CD4-positive, alpha-beta T cell treated with Interleukin-12 subunit alpha and Interleukin-12 subunit beta, for 1 hour (primary cell): ENCODE results near the gene TNFSF11.
"Not testable (repeated sequence)": the region's sequence is repeated elsewhere in the genome, so short reads cannot be mapped to it uniquely, and the experiment has no call there.

Experiments used
- DNase-seq: peaks from one replicate; pipeline ENCODE4 v3.0.0-alpha.2; 2020

Gene TNFSF11, protein sequence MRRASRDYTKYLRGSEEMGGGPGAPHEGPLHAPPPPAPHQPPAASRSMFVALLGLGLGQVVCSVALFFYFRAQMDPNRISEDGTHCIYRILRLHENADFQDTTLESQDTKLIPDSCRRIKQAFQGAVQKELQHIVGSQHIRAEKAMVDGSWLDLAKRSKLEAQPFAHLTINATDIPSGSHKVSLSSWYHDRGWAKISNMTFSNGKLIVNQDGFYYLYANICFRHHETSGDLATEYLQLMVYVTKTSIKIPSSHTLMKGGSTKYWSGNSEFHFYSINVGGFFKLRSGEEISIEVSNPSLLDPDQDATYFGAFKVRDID

DNA sequence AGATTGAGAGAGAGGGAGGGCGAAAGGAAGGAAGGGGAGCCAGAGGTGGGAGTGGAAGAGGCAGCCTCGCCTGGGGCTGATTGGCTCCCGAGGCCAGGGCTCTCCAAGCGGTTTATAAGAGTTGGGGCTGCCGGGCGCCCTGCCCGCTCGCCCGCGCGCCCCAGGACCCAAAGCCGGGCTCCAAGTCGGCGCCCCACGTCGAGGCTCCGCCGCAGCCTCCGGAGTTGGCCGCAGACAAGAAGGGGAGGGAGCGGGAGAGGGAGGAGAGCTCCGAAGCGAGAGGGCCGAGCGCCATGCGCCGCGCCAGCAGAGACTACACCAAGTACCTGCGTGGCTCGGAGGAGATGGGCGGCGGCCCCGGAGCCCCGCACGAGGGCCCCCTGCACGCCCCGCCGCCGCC lies at the start of gene TNFSF11:
TNFSF11 (plus strand) TSS at position 142 of the 400 bp plus-strand sequence; CDS start at position 294, 152 bp downstream.
- DNase-seq, result no peak

DNA sequence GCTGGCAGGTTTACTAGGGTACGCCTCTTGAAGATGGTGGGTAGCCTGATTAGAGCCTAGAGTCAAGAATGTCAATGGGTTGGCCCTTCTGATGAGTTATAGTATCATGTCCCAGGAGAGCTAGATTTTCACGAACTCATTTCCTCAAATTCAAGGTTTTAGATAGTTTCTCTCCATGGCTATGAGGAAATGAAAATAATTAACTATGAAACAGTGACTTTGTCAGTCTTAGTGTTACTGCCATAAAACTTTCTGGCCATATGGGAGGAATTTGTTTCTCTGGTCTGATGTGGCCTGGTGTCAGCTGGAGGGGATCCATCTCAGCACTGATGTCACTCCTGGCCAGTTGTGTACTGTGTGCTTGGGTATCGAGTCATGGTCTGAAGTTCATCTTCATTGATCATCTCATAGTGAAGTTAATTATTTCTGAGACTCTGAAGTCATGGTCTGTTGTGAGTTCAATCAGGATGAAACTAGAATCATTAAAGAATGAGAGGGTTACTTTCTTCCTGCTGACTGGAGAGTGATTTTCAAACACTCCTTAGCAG lies 49.4 kb upstream of the TNFSF11 start:
- no peak for DNase-seq

DNA sequence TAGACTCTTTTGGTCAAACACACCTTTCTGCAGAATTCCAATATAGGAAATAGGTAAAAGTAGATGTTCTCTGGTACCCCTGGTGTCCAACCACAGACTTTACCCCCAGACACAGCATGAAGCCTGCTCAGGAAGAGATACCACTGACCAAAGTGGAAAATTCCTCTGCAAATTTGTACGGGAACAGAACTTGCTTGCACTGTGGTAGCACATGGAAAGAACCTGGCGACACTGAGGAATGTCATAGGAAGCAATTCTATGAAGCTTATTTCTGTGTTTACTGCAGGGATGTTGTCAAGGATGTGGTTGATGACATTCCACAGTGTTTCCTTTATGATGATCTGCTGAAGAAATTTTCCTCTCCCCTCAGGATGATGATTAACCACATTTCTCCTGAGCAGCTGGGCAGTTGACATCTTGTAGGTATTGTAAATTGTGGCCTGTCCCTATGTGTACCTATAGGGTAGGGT lies 48.9 kb upstream of the TNFSF11 start:
- DNase-seq, result no peak

DNA sequence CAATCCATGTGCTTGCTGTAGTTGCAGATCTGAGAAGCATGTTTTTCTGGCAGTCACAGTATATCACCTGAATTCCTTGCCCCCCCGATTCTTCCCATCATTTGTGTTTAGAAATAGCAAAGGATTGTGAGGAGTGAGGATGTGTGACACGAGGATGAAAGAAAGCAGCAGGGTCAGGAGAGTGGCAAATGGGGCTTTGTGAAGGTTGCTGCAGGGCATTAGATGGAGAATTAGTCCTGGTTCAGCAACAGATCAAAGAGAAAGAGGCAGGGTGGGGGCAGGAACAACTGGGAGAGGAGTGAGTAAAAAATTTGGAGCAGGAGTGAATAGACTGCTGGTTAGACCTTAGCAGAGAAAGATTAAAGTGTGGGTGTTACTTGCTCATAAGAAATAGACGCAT lies 47.7 kb upstream of the TNFSF11 start:
- DNase-seq, result no peak

DNA sequence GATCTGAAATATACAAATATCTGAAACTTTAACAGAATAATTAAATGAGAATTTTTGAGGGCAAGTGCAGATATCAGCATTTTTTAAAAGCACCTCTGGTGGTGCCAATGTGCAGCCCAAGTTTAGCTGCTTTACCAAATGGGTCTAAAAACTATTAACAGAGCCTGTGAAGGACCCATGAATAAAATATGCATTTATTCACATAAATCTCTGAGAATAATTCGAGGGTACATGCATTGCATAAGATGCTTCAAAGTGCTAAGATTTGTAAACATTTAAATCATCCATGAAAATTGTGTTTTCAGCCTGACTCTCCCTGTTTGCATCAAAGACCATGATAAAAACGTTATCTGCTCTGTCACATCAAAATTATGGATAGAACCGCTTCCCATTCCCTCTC lies 47.1 kb upstream of the TNFSF11 start:
- no peak for DNase-seq

DNA sequence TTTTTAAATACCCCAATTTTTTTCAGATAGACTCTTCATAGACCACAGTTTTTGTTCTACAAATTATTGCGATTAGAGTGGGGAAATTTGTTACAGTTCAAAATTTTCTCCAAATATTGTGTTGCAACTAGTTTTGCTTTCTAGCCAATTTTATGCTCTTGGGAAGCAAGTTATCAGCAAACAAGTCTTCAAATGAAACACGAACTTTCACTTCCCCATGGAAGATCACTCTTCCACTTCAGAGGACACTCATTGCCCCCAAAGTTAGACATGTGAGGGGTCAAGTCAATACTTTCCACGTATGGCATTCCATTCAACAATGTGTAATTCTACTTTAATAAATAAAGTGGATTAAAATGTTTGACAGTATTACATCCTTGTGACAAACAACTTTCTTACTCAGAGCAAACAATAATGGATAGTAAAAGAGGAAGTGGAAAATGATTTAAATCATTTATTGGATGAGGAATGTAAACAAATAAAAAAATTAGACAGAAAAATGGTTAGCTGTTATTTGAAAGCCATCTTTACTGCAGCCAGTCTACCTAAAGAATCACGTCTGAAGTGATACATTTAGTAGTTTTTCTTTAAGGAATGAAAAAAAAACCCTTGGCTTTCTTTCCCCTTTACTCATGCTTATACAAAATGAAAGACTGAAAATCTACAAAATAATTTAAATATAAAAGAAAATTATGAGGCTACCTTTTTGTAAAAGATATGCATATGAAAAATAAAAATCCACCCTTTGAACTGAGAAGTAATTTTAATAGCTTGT lies 41.2 kb upstream of the TNFSF11 start:
- DNase-seq, result no peak

DNA sequence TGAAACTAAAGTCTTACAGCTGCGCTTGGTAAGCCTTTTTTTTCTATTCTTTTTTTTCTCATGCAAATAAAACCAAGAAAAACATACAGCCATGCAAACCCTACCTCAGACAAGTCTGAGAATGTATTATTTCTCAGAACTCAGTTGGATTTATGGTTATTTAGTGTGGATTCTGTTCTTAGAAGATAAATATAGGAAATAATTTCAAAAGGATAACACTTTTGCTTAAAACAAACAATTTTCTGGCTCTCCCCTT lies 40.7 kb upstream of the TNFSF11 start:
- DNase-seq, result no peak

DNA sequence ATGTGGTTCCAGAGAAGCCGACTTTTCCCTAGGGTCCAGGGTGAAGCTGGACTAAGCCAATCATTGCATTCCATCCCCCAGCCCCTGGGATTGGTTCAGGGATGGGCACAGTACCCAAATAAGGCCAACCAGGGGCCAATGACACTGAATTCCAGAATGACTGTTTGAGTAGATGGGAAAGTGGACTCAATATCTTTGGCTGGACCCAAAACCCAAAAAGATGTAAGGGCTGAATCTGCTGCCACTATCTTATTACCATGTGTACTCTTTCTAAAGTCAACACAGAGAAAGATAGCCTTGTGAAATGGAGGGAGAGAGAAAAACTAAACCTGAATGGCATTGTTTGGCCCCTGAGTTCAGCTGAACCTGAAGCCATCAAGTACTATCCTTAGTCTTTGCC lies 39.2 kb upstream of the TNFSF11 start:
- no peak for DNase-seq

DNA sequence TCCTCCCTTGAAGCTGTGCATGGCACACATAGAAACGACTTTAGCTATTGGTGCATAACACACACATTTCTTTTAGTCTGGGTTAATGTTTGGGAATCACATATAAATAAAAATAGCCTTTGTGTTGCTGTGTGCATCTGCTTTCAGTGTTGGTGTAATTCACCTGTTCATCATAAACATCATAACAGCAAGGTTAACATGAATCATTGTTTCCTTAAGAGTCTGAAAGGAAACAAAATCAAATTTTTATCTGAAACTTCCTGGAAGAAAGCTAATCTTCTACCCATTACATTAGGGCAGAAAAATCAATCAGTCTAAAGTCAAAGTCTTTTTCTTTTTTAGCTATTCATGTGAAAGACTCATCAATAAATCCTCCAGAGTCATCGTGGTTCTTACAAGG lies 35.0 kb upstream of the TNFSF11 start:
- no peak for DNase-seq

DNA sequence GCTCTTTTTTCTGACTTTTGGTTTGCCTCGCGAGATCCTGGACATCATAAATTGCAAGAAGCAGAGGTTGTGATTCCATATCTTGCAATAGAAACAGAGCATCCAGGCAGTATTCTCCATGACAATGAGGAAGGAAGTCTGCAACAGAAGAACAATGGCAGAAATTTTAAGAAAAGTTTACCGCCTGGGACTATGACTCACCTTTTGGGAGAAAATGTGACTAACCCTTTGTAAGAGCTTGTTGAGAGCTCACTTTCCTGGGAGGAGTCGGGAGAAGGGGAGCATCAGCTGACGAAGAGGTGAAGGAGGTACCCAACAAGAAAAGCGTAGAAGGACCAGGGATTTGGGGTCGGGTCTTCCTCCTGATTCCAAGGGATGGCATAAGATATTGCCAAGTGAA lies 34.3 kb upstream of the TNFSF11 start:
- DNase-seq, result no peak

DNA sequence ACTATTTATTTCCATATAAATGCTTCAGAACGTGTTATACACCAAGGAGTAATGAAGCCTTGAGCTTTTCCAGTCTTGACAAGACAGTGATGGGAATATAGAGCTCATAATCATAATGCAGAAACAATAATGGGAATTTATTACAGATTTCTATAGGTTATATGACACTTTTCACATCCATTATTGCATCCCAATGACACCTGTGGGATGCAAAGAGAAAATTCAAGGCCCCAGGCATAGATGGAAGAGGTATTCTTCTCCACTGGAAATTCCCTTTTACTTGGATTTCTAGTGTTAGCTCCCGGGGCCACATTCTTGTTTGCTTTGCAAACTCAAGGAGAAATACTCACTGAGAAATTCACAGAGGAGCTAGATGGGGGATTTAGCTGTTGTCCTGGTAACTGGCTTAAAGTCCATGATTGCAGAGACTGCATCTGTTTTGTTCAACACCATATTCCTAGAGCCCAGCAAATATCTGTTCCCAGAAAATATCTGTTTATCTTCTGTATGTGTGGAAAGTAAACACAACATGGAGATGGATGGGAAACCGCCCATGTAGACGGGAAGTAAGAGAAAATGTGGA lies 30.6 kb upstream of the TNFSF11 start:
- no peak for DNase-seq

DNA sequence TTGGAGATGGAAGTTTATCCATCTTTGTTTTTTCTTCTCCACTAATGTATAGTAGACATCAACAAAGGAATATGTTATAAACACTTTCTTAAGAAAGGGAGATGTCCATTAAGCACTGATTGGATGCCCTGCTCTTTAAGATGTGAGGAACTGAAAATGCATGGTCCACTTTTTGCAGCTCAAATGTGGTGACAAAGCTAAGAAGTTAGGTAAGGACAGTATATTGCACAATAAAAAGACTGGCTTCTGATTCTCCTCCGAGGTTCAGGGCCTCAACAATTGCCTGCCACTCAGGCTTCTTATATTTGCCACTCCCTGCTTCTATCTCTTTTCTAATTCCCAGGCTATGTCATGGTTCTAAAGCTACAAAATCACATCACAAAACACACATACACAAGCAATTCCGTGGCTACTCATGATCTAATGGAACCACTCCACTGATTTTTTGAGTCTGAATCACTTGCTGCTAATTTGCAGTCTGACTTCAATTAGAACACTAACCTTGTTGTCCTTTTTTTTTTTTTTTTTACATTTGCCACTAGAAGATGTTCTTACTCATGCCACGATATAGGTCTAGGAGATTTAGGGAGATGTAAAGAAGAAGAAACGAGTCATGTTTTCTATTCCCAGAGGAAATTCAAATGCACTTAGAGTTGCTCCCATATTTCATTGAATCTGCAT lies 29.6 kb upstream of the TNFSF11 start:
- DNase-seq, result peak; percentile 2

DNA sequence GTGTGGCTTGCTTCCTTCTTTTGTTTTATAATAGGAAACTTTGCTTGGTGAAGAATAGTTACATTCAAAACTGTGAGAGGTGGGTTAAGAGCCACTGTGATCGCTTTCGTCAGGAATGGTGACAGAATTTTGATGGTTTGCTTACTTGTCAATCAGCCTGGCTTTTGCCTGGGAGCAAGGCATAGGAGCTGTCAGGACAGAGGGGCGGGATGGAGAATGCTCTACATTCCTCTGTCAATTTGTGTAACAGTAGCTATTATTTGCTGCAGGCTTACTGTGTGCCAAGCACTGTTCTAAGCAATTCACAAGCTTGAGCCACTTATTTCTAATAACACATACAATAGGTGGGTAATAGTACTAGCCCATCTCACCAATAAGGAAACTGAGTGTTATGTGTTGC lies 28.1 kb upstream of the TNFSF11 start:
- DNase-seq, result no peak

DNA sequence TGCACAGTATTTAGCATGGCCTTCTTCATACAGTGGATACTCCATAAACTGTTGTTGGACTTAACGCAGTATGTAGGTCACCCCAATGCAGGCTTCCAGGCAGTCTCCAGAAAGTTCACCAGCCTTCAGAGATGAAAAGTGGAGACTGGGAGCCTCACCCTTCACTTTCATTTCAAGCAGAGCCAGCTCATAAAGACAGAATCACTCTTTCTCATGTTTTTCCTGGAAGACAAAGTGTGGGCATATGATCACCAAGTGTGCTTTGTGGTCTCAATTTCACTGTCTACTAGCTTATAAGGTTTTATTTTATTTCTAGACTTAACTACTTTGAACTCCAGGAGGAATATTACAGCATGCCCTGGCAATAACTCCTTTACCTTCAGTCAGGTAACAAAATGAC lies 26.3 kb upstream of the TNFSF11 start:
- no peak for DNase-seq

DNA sequence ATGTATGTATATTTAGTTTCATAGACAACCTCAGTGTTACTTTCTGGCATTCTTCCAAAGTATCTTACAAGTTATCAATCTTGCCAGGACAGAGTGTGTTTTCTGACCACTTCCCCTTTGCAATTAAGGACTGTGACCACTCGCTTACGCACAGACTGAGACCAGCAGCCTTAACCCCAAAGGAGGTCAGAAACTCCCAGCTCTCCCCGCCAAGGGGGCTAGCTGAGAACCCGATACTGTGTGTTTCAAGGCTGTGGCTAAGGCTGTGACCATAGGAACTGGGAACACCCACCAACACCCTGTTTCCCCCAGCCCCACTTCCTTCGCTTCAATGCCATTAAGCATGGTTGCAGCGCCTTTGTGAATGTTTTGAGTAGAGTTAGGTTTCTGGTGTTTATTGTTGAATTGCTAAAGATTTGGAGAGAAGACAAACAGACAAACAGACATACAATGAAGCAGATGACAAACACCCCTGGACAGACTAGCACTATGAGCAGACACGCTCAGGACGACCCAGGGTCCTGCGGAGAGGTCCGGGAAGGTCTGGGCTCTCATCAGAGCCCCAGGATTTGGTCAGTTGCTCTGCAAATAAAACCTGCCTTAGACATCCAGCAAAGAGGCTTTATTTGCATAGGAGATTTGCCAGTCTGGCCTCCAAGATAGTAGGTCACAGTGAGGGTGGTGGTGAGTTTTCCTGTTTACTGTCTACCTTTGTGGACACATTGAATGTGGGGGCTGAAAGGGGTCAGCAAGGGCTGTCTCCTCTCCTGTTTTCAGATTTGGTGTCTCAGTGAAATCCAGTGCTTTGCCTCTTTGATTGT lies 25.0 kb upstream of the TNFSF11 start:
- peak; percentile 8 for DNase-seq

DNA sequence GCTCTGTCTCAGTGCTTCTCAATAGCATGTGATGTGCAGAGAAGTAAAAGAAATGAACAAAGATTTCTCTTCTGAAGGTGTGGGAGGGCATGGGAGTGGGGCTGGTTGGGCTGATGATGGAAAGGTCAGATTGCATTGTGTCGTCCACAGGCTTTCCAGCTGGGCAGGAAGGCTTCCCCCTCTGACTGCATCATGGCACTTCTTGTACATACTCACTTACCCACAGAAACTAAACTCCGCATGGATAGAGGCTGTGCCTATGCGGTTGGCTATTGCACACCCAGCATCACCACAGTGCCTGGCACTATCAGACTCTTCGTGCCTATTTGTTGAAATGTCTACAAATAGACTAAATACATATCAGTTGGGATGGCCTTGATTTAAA lies 24.4 kb upstream of the TNFSF11 start:
- no peak for DNase-seq

DNA sequence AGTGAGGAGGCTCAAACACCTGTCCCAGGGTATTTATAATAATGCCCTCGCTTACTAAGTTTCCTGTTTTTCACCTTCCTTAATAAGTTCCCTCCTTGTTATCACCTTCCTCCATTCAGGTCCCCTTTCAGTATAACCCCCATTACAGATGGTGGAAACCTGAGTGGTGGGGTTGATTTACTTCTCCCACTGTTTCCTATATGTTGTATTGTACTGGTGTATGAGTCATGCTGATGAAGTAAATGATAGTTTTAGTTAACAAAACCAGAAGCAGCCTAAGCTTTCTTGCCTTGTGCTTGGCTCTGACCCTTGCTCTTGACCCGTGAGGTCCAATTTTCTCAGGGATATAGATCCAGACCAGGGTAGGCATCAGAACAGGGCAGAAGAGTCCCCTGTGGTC lies 22.3 kb upstream of the TNFSF11 start:
- DNase-seq, result no peak

DNA sequence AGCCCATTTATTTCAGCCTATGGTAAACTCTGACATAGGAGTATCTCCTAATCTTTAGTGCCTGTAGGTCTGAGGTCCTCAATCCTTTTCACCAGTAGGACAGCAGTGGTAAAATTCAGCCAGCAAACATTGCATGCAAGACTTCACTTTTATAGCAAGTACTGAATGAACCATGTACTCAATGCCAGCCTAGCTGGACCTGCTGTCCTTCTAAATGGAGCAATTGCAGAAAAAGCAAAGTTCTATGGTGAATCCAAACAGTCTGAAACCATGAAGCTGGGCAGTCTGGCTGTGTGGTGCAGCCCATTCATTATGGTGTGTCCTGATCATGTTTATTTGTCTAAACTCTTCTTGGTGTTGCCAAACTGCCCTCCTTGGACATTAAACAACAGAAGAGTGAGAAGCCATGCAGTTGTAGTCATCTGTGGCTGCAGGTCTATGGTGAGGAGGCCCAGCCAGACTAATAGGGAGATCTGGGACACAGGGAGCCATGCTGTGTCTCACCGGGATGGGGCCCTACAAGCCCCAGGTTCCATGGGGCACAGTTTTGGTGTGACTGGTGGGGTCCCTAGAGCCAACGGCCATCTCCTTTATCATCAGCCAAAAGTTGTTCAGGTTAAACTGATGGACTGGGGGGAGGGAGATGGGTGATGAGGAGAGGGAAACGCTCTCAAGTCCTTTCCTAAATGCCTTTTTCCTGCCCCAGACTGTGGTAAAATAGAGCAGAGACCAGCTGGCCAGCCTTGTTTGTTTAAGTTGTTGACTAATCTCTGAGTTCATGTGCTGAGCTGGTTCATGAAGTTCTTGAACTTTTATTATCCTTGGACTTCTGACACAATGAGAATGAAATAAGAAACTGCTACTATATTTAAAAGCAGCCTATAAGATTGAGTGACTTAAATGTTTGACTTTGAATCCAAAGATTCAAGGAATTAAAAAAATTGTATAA lies 20.6 kb upstream of the TNFSF11 start:
- no peak for DNase-seq

DNA sequence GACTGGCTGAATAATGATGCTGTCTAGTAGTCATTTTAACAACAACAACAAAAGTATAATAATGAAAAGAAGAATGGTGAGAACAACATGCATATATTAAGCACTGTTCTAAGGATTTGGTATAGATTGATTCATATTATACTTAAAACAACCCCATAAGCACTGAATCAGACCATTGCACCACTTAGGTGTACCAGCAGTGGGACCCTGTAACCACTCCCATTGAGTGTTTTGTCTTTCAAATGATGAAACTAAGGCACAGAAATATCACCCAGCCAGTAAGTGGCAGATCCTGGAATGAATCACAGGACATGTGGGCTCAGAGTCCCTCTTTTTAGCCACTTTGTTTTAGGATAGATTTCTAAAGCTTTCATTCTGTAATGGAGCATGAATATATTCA lies 14.9 kb upstream of the TNFSF11 start:
- no peak for DNase-seq

DNA sequence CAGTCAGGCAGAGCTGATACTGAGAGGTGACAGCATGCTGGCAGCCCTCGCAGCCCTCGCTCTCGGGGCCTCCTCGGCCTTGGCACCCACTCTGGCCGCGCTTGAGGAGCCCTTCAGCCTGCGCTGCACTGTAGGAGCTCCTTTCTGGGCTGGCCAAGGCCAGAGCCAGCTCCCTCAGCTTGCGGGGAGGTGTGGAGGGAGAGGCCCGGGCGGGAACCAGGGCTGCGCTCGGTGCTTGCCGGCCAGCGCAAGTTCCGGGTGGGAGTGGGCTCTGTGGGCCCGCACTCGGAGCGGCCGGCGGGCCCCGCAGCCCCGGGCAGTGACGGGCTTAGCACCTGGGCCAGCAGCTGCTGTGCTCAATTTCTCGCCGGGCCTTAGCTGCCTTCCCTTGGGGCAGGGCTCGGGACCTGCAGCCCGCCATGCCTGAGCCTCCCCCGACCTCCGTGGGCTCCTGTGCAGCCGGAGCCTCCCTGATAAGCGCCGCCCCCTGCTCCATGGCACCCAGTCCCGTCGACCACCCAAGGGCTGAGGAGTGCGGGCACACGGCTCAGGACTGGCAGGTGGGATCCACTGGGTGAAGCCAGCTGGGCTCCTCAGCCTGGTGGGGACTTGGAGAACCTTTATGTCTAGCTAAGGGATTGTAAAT lies 14.3 kb upstream of the TNFSF11 start:
- not testable (repeated sequence) for DNase-seq

DNA sequence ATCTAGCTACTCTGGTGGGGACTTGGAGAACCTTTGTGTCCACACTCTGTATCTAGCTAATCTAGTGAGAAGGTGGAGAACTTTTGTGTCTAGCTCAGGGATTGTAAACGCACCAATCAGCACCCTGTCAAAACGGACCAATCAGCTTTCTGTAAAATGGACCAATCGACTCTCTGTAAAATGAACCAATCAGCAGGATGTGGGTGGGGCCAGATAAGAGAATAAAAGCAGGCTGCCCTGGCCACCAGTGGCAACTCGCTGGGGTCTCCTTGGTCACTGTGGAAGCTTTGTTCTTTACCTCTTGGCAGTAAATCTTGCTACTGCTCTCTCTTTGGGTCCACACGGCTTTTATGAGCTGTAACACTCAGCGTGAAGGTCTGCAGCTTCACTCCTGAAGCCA lies 13.6 kb upstream of the TNFSF11 start:
- DNase-seq, result not testable (repeated sequence)
